Effector memory CD4-positive, alpha-beta T cell (primary cell): ENCODE results near the gene HOXC5.

ENCODE experiments used
- DNase-seq, 3 donors: peaks; one replicate each; pipeline ENCODE4 v3.0.0-alpha.2; 2020
- H3K27ac ChIP-seq: 2 replicates; pipeline ENCODE4 v1.7.0; 2013; ENCODE audit warnings: mild to moderate bottlenecking, low read length, moderate library complexity; ENCODE audit not compliant: insufficient read depth, poor library complexity, severe bottlenecking
- H3K27me3 ChIP-seq: replicated peaks from 2 replicates; pipeline ENCODE4 v1.7.0; 2013; ENCODE audit warnings: mild to moderate bottlenecking, low read length; ENCODE audit not compliant: insufficient read depth, control insufficient read depth, poor library complexity, severe bottlenecking
- H3K36me3 ChIP-seq: 2 replicates; pipeline ENCODE4 v1.7.0; 2013; ENCODE audit warnings: mild to moderate bottlenecking, low read length, moderate library complexity; ENCODE audit not compliant: control insufficient read depth, insufficient read depth
- H3K4me1 ChIP-seq: 2 replicates; pipeline ENCODE4 v1.7.0; 2013; ENCODE audit warnings: low read length, mild to moderate bottlenecking; ENCODE audit not compliant: control insufficient read depth, insufficient read depth, poor library complexity, severe bottlenecking
- H3K4me3 ChIP-seq: 2 replicates; pipeline ENCODE4 v1.7.0; 2013; ENCODE audit warnings: low read length, low read depth, mild to moderate bottlenecking; ENCODE audit not compliant: insufficient read depth, poor library complexity, severe bottlenecking
- H3K9me3 ChIP-seq: 2 replicates; pipeline ENCODE4 v1.7.0; 2013; ENCODE audit warnings: mild to moderate bottlenecking, low read length, moderate library complexity; ENCODE audit not compliant: control insufficient read depth

HOXC5 gene

GRCh38 chr12:54009171-54010052, 23.4 kb upstream of the HOXC5 start:
- Histone ChIP-seq H3K4me1 (peaks cover 31% of the 10 kb centered on the region), H3K27me3 (peaks cover 93% of the 10 kb centered on the region), H3K27ac (no peak overlapping the region), H3K36me3 (no peaks in the 10 kb centered on the region), H3K4me3 (peak overlapping the region; percentile 46), H3K9me3 (no peaks in the 10 kb centered on the region)
- no peak for DNase-seq

- peaks cover 93% of the 10 kb centered on the region for H3K27me3 ChIP-seq
Observed at GRCh38 chr12:54010053-54010971, 22.5 kb upstream of the HOXC5 start.

GRCh38 chr12:54010972-54011664, 21.7 kb upstream of the HOXC5 start:
- Histone ChIP-seq H3K4me3 (no peak overlapping the region), H3K4me1 (peaks cover 28% of the 10 kb centered on the region)

More at GRCh38 chr12:54010053-54010971, 22.5 kb upstream of the HOXC5 start:
- peaks cover 34% of the 10 kb centered on the region for H3K4me1 ChIP-seq
- H3K36me3 ChIP-seq: no peaks in the 10 kb centered on the region
- no peaks in the 10 kb centered on the region for H3K9me3 ChIP-seq
- no peak for DNase-seq
- H3K27ac ChIP-seq: no peak overlapping the region
- no peak overlapping the region for H3K4me3 ChIP-seq

GRCh38 chr12:54011665-54012532, 21.0 kb upstream of the HOXC5 start:
- Histone ChIP-seq H3K4me1 (peaks cover 23% of the 10 kb centered on the region), H3K27ac (no peak overlapping the region), H3K4me3 (no peak overlapping the region), H3K27me3 (peaks cover 89% of the 10 kb centered on the region), H3K9me3 (no peaks in the 10 kb centered on the region), H3K36me3 (no peaks in the 10 kb centered on the region)
- no peak for DNase-seq

More at GRCh38 chr12:54010972-54011664, 21.7 kb upstream of the HOXC5 start:
- no peaks in the 10 kb centered on the region for H3K36me3 ChIP-seq
- DNase-seq: no peak
- H3K9me3 ChIP-seq: no peaks in the 10 kb centered on the region
- peaks cover 93% of the 10 kb centered on the region for H3K27me3 ChIP-seq
- no peak overlapping the region for H3K27ac ChIP-seq

GRCh38 chr12:54012631-54013409, 20.0 kb upstream of the HOXC5 start:
- H3K27ac ChIP-seq: no peak overlapping the region
- peaks cover 88% of the 10 kb centered on the region for H3K27me3 ChIP-seq
- H3K36me3 ChIP-seq: no peaks in the 10 kb centered on the region
- H3K4me1 ChIP-seq: peaks cover 32% of the 10 kb centered on the region
- DNase-seq: no peak
- no peaks in the 10 kb centered on the region for H3K9me3 ChIP-seq
- no peak overlapping the region for H3K4me3 ChIP-seq

- no peaks in the 10 kb centered on the region for H3K9me3 ChIP-seq
- peaks cover 29% of the 10 kb centered on the region for H3K4me1 ChIP-seq
- no peak for DNase-seq
- H3K27me3 ChIP-seq: peaks cover 84% of the 10 kb centered on the region
- no peak overlapping the region for H3K27ac ChIP-seq
- H3K4me3 ChIP-seq: no peak overlapping the region
- no peaks in the 10 kb centered on the region for H3K36me3 ChIP-seq
Observed at GRCh38 chr12:54014377-54015017, 18.4 kb upstream of the HOXC5 start.

GRCh38 chr12:54015018-54015931, 17.6 kb upstream of the HOXC5 start:
- no peak overlapping the region for H3K27ac ChIP-seq
- no peak for DNase-seq
- peaks cover 83% of the 10 kb centered on the region for H3K27me3 ChIP-seq
- peaks cover 22% of the 10 kb centered on the region for H3K4me1 ChIP-seq
- no peaks in the 10 kb centered on the region for H3K9me3 ChIP-seq
- H3K4me3 ChIP-seq: no peak overlapping the region
- no peaks in the 10 kb centered on the region for H3K36me3 ChIP-seq

- Histone ChIP-seq H3K9me3 (no peaks in the 10 kb centered on the region), H3K27me3 (peaks cover 78% of the 10 kb centered on the region), H3K4me3 (no peak overlapping the region), H3K36me3 (no peaks in the 10 kb centered on the region), H3K4me1 (peaks cover 21% of the 10 kb centered on the region), H3K27ac (no peak overlapping the region)
- DNase-seq: no peak
Observed at GRCh38 chr12:54016051-54016450, 16.8 kb upstream of the HOXC5 start.
